Lower leg skin (tissue), 4 donors: ENCODE measurements around the gene RANBP3L. TPM values are rescaled to one million over a fixed set of nuclear protein-coding genes. Genes with fewer than 3 reads are reported as not detected.

Experiments used
- DNase-seq, 2 donors: peaks; one replicate each; pipeline ENCODE4 v3.0.0-alpha.2; 2019; ENCODE audit warnings: low spot score in 2 of 2
- H3K4me3 ChIP-seq: fragments of 200-600 bp; sonication (generic); 2 replicates; pipeline ENCODE4 v1.5.1; 2017; ENCODE audit warnings: mild to moderate bottlenecking, low read depth; ENCODE audit not compliant: poor library complexity, severe bottlenecking
- POLR2A ChIP-seq, 2 donors: fragments of 450-650 bp; IDR thresholded peaks; one replicate each; pipeline ENCODE4 v1.6.1; 2016 to 2017; ENCODE audit warnings: antibody characterized with exemption in 2 of 2, mild to moderate bottlenecking in 1 of 2, moderate library complexity in 1 of 2
- WGBS, 2 donors: methylation state at CpG; one replicate each; pipeline ENCODE4 v1.1.5; 2018; 5-methylcytosine and 5-hydroxymethylcytosine counted together
- intact Hi-C: fragments of 100-400 bp; cut with DNase I; formaldehyde crosslinking; loops from one replicate; pipeline ENCODE4 v1.15.0; 2023; ENCODE audit warnings: low total_unique reads
- total RNA-seq, 4 donors: library from RNA; depleted of rRNA; stranded (reverse); fragments of >200 nt; gene quantifications; one replicate each; pipeline ENCODE4 v1.1.0, GENCODE V29; 2016
- TF ChIP-seq, protein P1 (sequence below), 3 donors: fragments of 450-650 bp; IDR thresholded peaks; one replicate each; pipeline ENCODE4 v1.5.1; 2016; ENCODE audit warnings: antibody characterized with exemption in 3 of 3, mild to moderate bottlenecking in 3 of 3, moderate library complexity in 2 of 3

The RANBP3L gene
- total RNA-seq, 4 donors from 2014 or later, result 0.25 to 2.0 (median 1.5) TPM

DNA sequence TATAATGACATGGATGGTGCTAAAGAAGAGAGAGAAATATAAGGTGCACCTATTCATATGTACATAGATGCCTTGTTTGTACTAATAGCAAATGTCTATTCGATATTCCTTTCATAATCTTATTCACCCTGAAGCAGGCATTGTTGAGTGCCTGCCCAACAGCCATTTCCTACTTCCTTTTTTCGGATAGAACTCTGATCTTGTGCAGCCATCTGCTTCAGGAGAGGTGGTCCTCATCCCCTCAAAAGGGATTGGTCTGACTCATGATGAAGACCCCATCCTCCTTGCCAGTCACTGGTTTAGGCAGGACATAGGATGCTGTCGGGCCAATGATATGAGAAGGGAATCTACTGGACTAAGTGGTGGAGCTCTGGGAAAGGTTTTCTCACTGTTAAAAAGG, 8.4 kb upstream of the RANBP3L start:
- H3K4me3 ChIP-seq, result no peak overlapping the region
- TF ChIP-seq POLR2A (IDR thresholded peaks at IDR 0.05), result no peak
- TF ChIP-seq, protein P1, sequence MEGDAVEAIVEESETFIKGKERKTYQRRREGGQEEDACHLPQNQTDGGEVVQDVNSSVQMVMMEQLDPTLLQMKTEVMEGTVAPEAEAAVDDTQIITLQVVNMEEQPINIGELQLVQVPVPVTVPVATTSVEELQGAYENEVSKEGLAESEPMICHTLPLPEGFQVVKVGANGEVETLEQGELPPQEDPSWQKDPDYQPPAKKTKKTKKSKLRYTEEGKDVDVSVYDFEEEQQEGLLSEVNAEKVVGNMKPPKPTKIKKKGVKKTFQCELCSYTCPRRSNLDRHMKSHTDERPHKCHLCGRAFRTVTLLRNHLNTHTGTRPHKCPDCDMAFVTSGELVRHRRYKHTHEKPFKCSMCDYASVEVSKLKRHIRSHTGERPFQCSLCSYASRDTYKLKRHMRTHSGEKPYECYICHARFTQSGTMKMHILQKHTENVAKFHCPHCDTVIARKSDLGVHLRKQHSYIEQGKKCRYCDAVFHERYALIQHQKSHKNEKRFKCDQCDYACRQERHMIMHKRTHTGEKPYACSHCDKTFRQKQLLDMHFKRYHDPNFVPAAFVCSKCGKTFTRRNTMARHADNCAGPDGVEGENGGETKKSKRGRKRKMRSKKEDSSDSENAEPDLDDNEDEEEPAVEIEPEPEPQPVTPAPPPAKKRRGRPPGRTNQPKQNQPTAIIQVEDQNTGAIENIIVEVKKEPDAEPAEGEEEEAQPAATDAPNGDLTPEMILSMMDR (IDR thresholded peaks at IDR 0.05), result no peak
- no peak for DNase-seq
- intact Hi-C loops, result no loop called here
- WGBS, 2 donors, result 68 to 70% methylated on average over 3 of the region's 3 CpGs

DNA sequence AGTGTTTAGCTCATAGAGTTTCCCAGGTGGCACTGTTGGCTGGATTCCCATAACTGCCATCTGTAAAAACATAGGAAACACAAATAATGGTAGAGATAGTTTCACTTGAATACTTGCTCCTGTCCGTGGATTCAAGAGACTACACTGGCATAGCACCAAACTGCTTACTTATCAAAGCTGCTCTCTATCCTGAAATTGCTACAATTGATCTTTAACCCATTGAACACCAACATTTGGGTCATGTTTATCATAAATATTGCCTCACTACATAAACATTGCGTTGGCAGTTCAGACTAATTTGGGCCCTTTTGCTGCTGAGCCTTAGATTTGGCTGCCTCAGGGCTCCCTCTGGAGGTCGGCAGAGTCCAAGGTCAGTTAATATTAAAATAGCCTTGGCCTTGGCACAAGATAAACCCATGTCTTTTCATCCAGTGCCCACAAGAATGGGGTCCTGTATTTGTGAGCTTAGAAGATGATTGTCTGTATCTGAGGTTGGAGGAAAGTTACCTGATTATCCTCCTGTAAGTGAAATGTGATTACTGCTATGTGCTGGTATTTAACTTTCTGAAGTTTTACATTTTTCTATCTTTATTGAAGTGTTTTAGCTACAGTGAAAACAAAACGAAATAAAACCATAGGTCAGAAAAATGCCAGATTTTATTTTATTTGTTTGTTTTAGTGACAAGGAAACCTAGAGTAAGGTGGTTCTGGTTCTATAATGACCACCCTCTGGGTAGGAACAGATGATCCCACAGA, 4.0 kb upstream of the RANBP3L start:
- DNase-seq, result no peak
- intact Hi-C loops, result no loop called here
- no peak for TF ChIP-seq POLR2A (IDR thresholded peaks at IDR 0.05)
- TF ChIP-seq, protein P1 (IDR thresholded peaks at IDR 0.05), result no peak
- no peak overlapping the region for H3K4me3 ChIP-seq
- WGBS, 2 donors, result 39 to 48% methylated on average over 4 of the region's 4 CpGs

DNA sequence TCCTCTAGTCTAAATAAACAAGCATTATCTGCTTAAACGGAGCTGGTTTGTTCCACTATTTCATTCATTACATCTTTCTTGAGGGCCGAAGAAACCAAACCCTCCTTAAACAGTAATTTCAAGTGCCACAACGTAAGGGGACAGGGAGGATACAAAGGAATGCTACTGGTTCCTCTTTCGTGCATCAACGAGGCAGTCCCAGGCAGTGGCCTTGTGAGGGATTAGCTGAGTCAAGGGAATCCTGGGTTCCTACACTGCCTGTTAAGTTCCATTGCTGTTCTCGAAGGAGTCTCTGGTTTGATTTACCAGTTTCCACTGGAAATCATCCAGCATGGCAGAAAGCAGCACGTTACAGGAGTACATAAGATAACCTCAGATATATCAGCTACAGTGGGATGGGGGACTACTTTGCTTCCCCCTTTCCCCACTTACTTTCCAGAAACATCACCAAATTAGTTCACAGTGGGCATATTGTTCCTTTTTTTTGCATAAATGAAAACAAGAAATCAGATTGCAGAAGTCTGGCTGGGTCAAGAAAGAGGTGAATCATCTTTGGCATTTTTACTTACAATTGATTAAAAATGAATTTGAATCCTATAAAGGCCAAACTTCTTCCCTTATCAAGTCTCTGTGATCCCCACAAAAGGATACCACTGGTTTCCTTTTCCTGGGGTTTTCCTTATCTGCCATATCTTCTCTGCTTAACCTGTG, 2.5 kb upstream of the RANBP3L start:
- TF ChIP-seq, protein P1 (IDR thresholded peaks at IDR 0.05), result no peak
- TF ChIP-seq POLR2A (IDR thresholded peaks at IDR 0.05), result no peak
- no peak for DNase-seq
- WGBS, 2 donors, result 77 to 79% methylated on average over 7 of the region's 7 CpGs
- intact Hi-C loops, result no loop called here
- H3K4me3 ChIP-seq, result no peak overlapping the region

DNA sequence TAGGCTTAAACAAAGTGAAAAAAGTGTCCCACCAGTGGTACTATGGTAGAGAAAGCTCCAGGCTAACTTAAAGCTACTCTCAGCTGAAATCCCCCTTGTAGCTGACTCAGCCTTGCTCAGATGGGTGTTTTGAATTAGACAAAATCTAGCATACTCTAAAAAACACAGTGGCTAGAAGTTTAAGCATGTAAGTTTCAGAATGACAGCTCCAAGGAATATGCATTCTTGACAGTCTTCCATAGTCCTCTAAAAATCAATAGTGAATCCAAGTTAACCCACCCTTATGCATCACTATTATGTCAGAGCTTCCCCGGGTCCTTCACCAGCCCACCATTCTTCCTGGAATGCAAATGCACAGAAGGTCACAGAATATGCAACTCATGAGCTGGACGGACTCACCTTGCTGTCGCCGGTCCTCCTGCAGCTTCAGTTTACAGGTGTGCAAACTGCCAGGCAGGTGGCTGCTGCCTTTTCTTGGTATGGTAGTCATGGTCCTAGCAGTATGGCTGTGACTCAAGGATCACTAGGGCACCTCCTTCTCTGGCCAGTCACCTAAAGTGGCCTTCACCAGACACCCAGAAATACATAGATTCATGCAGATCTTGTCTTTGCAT, 668 bp downstream of the RANBP3L start:
- no peak overlapping the region for H3K4me3 ChIP-seq
- DNase-seq, result no peak
- intact Hi-C loops, result no loop called here
- 43 to 72% methylated on average over 3 to 4 of the region's 4 CpGs for WGBS, 2 donors
- TF ChIP-seq, protein P1 (IDR thresholded peaks at IDR 0.05), result no peak
- no peak for TF ChIP-seq POLR2A (IDR thresholded peaks at IDR 0.05)

DNA sequence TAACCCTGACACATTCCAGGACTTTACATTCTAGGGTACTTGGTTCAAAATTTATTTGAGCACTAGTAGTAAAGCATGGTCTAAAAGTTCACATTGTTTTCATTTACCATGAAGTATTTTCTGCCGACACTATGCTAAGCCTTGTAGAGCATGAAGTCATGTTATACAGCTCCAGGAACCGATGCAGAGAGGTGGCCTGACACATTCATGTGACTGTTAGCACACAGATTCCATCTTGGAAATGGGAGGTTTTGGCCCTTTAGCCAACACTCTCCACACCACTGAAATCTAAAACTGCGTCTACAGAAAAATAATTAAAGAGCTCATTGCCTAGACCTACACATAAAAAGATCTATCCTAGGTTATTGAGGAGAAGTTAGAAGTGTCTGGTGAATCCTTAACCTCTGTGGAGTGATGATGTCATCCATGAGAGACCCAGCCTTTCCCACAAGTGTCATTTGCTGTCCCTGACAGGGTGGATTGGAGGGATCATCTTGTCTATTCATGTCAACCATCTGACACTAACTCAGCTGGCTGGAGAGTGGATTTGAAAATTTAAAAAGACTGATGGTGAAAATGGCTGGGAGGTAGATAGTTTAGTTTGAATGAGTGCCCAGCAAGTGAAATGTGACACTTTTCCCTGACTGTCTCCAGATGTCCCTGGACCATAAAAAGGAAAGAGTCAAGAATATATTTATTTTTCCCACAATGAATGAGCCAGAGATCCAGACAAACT, 1.3 kb downstream of the RANBP3L start:
- intact Hi-C loops, result no loop called here
- WGBS, 2 donors, result 42 to 65% methylated on average over 3 of the region's 3 CpGs
- H3K4me3 ChIP-seq, result no peak overlapping the region
- TF ChIP-seq, protein P1 (IDR thresholded peaks at IDR 0.05), result no peak
- no peak for TF ChIP-seq POLR2A (IDR thresholded peaks at IDR 0.05)
- DNase-seq, result no peak
